ENCODE data around the gene ABAT. TPM values are rescaled to one million over a fixed set of nuclear protein-coding genes. Genes with fewer than 3 reads are reported as not detected.
A peak's percentile ranks its signal among the peaks of the same experiment; 100 is the strongest.
"Not testable (repeated sequence)": the region's sequence is repeated elsewhere in the genome, so short reads cannot be mapped to it uniquely, and the experiment has no call there.

Gene ABAT
- total RNA-seq, 1 donor from 2014 or later, result 9.8 TPM

GRCh38 chr16:8785408-8785807 is 111.0 kb downstream of the ABAT start:
- no peak for ATAC-seq

GRCh38 chr16:8786316-8786715 is 111.9 kb downstream of the ABAT start:
- intact Hi-C loops (cut with DNase I), result loop anchor here (10.0 kb wide), 1 partner anchor 62 kb away; no protein-coding TSS in a partner anchor
- not testable (repeated sequence) for H3K4me3 ChIP-seq, ATAC-seq

More at GRCh38 chr16:8785408-8785807, 111.0 kb downstream of the ABAT start:
- intact Hi-C loops (cut with DNase I), result loop anchor here (10.0 kb wide), 1 partner anchor 61 kb away; no protein-coding TSS in a partner anchor
- H3K4me1 ChIP-seq, result no peaks in the 10 kb centered on the region
- H3K27me3 ChIP-seq, result no peaks in the 10 kb centered on the region
- no peak overlapping the region for H3K27ac ChIP-seq
- DNase-seq, result no peak
- H3K36me3 ChIP-seq, result no peaks in the 10 kb centered on the region
- H3K4me3 ChIP-seq, result no peak overlapping the region
- no peaks in the 10 kb centered on the region for H3K9me3 ChIP-seq
- TF ChIP-seq CTCF (IDR thresholded peaks at IDR 0.05), result no peak

DNA sequence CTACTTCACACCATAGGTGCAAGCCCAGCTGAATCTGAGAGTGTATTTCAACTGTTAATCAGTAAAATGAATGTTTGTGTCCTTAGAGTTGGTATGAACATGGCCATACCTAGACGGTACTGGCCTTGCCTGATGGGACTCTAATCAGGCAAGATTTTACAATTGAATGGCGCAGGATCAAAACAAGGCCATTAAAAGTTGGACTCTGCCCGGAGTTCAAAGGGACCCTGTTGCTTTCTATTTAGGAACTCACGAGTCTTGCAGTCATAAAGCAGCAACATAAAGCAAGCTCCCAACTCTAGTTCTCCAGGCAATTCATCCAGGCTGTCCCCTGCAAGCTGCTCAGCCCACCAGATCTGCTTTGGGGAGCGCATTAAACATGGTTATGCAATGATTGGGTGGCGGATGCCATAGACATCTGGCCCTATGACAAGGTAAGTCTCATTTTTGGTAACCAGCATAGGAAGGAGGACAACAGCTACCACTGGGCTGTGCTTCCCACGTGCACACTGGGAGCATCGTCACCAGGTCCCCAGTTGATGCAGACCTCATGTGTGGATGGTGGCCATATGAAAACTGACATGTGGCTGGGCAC is 114.3 kb downstream of the ABAT start:
- TF ChIP-seq CTCF (IDR thresholded peaks at IDR 0.05), result no peak
- intact Hi-C loops (cut with DNase I), result loop anchor here (10.0 kb wide), 1 partner anchor 64 kb away; no protein-coding TSS in a partner anchor
- H3K36me3 ChIP-seq, result no peaks in the 10 kb centered on the region
- no peaks in the 10 kb centered on the region for H3K9me3 ChIP-seq
- H3K27ac ChIP-seq, result no peak overlapping the region
- DNase-seq, result no peak
- no peak overlapping the region for H3K4me3 ChIP-seq
- no peaks in the 10 kb centered on the region for H3K4me1 ChIP-seq
- ATAC-seq, result no peak
- no peaks in the 10 kb centered on the region for H3K27me3 ChIP-seq

More at GRCh38 chr16:8786316-8786715, 111.9 kb downstream of the ABAT start:
- not testable (repeated sequence) for H3K36me3 ChIP-seq, H3K9me3 ChIP-seq, H3K4me1 ChIP-seq, H3K27me3 ChIP-seq, DNase-seq, H3K27ac ChIP-seq

- intact Hi-C loops (cut with DNase I), result no loop called here
- Histone ChIP-seq H3K27me3 (no peaks in the 10 kb centered on the region), H3K4me3 (no peak overlapping the region), H3K36me3 (peaks cover 1% of the 10 kb centered on the region), H3K4me1 (peaks cover 28% of the 10 kb centered on the region), H3K9me3 (no peaks in the 10 kb centered on the region), H3K27ac (no peak overlapping the region)
- DNase-seq (no peak), ATAC-seq (no peak)
- no peak for TF ChIP-seq CTCF (IDR thresholded peaks at IDR 0.05)
Measured at GRCh38 chr16:8795091-8795490, 120.7 kb downstream of the ABAT start.

DNA sequence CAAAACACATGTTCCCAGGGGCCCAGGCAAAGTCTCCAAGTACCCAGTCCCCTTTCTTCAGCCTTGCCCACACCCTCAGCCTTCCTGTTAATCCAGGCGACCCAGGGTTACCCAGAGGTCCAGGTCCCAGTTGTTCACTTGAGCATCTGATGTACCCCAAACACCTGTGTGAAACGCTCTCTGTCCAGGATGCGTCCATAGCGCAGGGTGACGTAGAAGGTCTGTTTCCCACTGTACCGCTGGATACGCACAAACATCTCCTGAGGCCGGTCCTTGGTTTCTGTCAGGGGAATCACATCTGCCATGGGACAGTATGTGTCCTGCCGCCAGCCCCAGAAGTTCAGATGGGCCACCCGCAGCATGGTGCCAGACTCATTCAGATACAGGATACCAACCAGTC is 121.4 kb downstream of the ABAT start:
- no peaks in the 10 kb centered on the region for H3K27me3 ChIP-seq
- intact Hi-C loops (cut with DNase I), result no loop called here
- peaks cover 9% of the 10 kb centered on the region for H3K36me3 ChIP-seq
- no peak for DNase-seq
- H3K4me1 ChIP-seq, result peaks cover 28% of the 10 kb centered on the region
- H3K4me3 ChIP-seq, result no peak overlapping the region
- TF ChIP-seq CTCF (IDR thresholded peaks at IDR 0.05), result no peak
- H3K9me3 ChIP-seq, result no peaks in the 10 kb centered on the region
- ATAC-seq, result no peak
- H3K27ac ChIP-seq, result no peak overlapping the region

DNA sequence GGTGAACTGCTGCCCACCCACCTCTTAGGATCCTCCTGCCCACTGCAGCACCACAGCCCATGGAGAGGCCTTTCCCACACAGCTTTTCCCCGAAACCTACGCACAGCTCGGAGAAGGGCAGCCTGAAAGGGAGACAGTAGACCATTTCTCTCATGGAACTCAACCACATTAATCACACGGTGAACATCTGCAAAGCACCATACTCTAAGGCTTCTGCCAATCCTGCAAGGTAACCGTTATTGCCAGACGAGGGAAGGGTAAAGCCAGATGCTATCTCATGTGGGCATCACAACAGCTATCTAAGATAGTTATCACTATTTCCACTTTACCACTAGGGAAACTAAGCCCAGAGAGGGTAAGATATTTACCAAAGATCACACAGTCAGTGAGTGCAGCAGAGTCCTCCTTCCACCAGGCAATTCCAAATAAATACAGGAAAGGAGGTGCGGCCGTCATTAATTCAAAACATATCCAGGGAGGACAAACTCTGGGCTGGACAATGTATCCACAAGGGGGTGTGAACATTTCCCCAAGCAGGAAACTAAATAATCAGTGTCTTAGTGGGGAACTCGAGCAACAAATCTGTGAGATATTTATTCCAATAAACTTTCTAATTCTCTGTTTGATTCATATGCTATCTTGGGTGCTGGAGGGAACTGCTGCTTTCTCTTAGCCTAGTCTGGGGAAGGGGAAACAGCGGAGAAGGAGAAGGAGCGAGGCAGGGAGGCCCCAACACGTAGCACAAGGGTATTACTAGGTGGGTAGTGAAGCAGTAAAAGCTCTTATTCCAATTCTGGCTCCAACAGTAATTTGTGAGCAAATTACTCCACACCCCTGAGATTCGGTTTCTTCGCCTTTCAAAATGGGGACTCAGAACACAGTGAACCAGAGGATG is 122.3 kb downstream of the ABAT start:
- intact Hi-C loops (cut with DNase I), result no loop called here
- Histone ChIP-seq H3K9me3 (no peaks in the 10 kb centered on the region), H3K4me1 (peaks cover 28% of the 10 kb centered on the region), H3K36me3 (peaks cover 18% of the 10 kb centered on the region), H3K27me3 (no peaks in the 10 kb centered on the region), H3K4me3 (peak overlapping the region; percentile 97), H3K27ac (peak overlapping the region; percentile 88)
- ATAC-seq (no peak), DNase-seq (no peak)
- no peak for TF ChIP-seq CTCF (IDR thresholded peaks at IDR 0.05)
